ENCODE data around the gene SYNGAP1. TPM values are rescaled to one million over a fixed set of nuclear protein-coding genes. Genes with fewer than 3 reads are reported as not detected.

The SYNGAP1 gene
- total and polyA plus RNA-seq, 2 of the 8 experiments (the other 6 are each of a cell fraction or from before 2014, with no cell fraction given) = 31.0 to 101 TPM

- TF ChIP-seq EP300 (IDR thresholded peaks at IDR 0.05; ENCODE audit: borderline replicate concordance in 1 of 2, low read depth in 2 of 2, low read length in 2 of 2) (no peak), SP1 (IDR thresholded peaks at IDR 0.05; ENCODE audit: low read depth, low read length) (no peak), HDAC6 (IDR thresholded peaks at IDR 0.05; ENCODE audit: low read depth, low read length) (no peak), ATF3 (IDR thresholded peaks at IDR 0.05; ENCODE audit: insufficient read depth, low read depth, low read length) (no peak), NANOG (IDR thresholded peaks at IDR 0.05; ENCODE audit: insufficient read depth, low read depth, low read length, poor library complexity, severe bottlenecking) (no peak), KDM1A (IDR thresholded peaks at IDR 0.05; ENCODE audit: borderline replicate concordance, low read length) (no peak), JUN (IDR thresholded peaks at IDR 0.05; ENCODE audit: low read depth, low read length) (no peak)
Measured at GRCh38 chr6:33372526-33373123, 47.2 kb upstream of the SYNGAP1 start (continued).
